K562 (cell line): ENCODE measurements around the gene CCDC18. TPM values are rescaled to one million over a fixed set of nuclear protein-coding genes. Genes with fewer than 3 reads are reported as not detected.
A peak's percentile ranks its signal among the peaks of the same experiment; 100 is the strongest.

Source experiments
- ARID4B ChIP-seq: sonication (generic); formaldehyde crosslinking; IDR thresholded peaks from 2 replicates; pipeline ENCODE4 v1.8.0; 2022; ENCODE audit warnings: mild to moderate bottlenecking, missing genetic modification reagents
- BRD4 ChIP-seq: fragments of 200-600 bp; sonication (generic); IDR thresholded peaks from 2 replicates; pipeline ENCODE4 v1.6.1; 2017; ENCODE audit warnings: inconsistent platforms
- ESRRB ChIP-seq: fragments of 250-450 bp; sonication (Bioruptor Pico); IDR thresholded peaks from 2 replicates; pipeline ENCODE4 v1.5.0; 2020; ENCODE audit warnings: mild to moderate bottlenecking, moderate library complexity, borderline replicate concordance
- HNRNPL ChIP-seq: fragments of 200-400 bp; formaldehyde crosslinking; IDR thresholded peaks from 2 replicates; pipeline ENCODE4 v1.6.1; 2017; ENCODE audit warnings: low read depth, mild to moderate bottlenecking, low read length
- HOXB6 ChIP-seq: fragments of 250-450 bp; sonication (Bioruptor Pico); IDR thresholded peaks from 2 replicates; pipeline ENCODE4 v1.5.1; 2022; ENCODE audit warnings: mild to moderate bottlenecking, borderline replicate concordance
- KLF10 ChIP-seq: fragments of 250-450 bp; sonication (Bioruptor Pico); IDR thresholded peaks from 2 replicates; pipeline ENCODE4 v1.6.1; 2021; ENCODE audit warnings: matching md5 sums
- MTA3 ChIP-seq: fragments of 450-650 bp; formaldehyde crosslinking; IDR thresholded peaks from 2 replicates; pipeline ENCODE4 v1.6.1; 2017; ENCODE audit warnings: mild to moderate bottlenecking, borderline replicate concordance
- NBN ChIP-seq: fragments of 450-650 bp; IDR thresholded peaks from 2 replicates; pipeline ENCODE4 v1.6.1; 2016; ENCODE audit warnings: low read depth, mild to moderate bottlenecking
- NCOR1 ChIP-seq: fragments of 450-650 bp; IDR thresholded peaks from 2 replicates; pipeline ENCODE4 v1.6.1; 2016; ENCODE audit warnings: mild to moderate bottlenecking, moderate library complexity
- SAFB2 ChIP-seq: fragments of 200-400 bp; formaldehyde crosslinking; IDR thresholded peaks from 2 replicates; pipeline ENCODE4 v1.6.1; 2018; ENCODE audit warnings: borderline replicate concordance, low read length, low read depth, moderate library complexity; ENCODE audit not compliant: severe bottlenecking
- TSC22D4 ChIP-seq: fragments of 450-650 bp; IDR thresholded peaks from 2 replicates; pipeline ENCODE4 v1.6.1; 2016; ENCODE audit warnings: missing genetic modification characterization, missing biosample characterization, control low read depth
- WHSC1 ChIP-seq: IDR thresholded peaks from one replicate; pipeline ENCODE4 v1.6.1; 2012; ENCODE audit warnings: low read length, control low read depth, inconsistent platforms
- ZNF384 ChIP-seq: IDR thresholded peaks from 2 replicates; pipeline ENCODE4 v1.6.1; 2012; ENCODE audit warnings: low read depth, low read length, improper control_type of control experiment
- polyA plus RNA-seq, 8 experiments: library from polyadenylated mRNA; depleted of rRNA in 4 of 8; stranded (reverse) in 5 of 8; unstranded in 3 of 8; fragments of >200 nt; fragmentation: Nextera tagmentation in 2 of 8; fragmentation: Illumina TruSeq in 1 of 8; extraction: Ambion mirVana in 2 of 8; extraction: Trizol in 1 of 8; gene quantifications; 2 replicates each; pipeline versions ENCODE4 v1.2.1 to v1.2.3, GENCODE V29; 2011 to 2014; ENCODE audit warnings: inconsistent platforms in 1 of 8, missing spikeins in 1 of 8
- total RNA-seq, 7 experiments: library from RNA; depleted of rRNA in 6 of 7; stranded (reverse); fragments of >200 nt in 6 of 7; fragmentation: Illumina TruSeq in 2 of 7; extraction: Trizol in 2 of 7; gene quantifications; 2 replicates each; pipeline versions ENCODE4 v1.2.1 to v1.2.3, GENCODE V29; 2011 to 2021; ENCODE audit warnings: low replicate concordance in 1 of 7
- TF ChIP-seq, protein P1 (sequence below): fragments of 250-450 bp; sonication (Bioruptor Pico); IDR thresholded peaks from 2 replicates; pipeline ENCODE4 v1.8.0; 2022; ENCODE audit warnings: moderate library complexity, mild to moderate bottlenecking, inconsistent platforms
- TF ChIP-seq, protein P2 (sequence below), 2 experiments: IDR thresholded peaks in 1 of 2; conservative IDR thresholded peaks in 1 of 2; 2 replicates each; pipeline ENCODE4 v1.6.1; 2016; ENCODE audit warnings: low read depth in 2 of 2, mild to moderate bottlenecking in 1 of 2, missing compliant biosample characterization in 1 of 2, missing genetic modification characterization in 1 of 2, moderate library complexity in 1 of 2
- TF ChIP-seq, protein P3 (sequence below): fragments of 450-650 bp; conservative IDR thresholded peaks from 2 replicates; pipeline ENCODE4 v1.6.1; 2016; ENCODE audit warnings: missing genetic modification characterization, low read depth, mild to moderate bottlenecking, missing compliant biosample characterization, moderate library complexity

CCDC18 gene
- total and polyA plus RNA-seq, 9 of the 15 experiments (the other 6 are each of a cell fraction or from before 2014, with no cell fraction given) = 19.5 to 34.2 (median 24.3) TPM

- peak; percentile 45 for TF ChIP-seq ARID4B (CRISPR knock-in tag)
- no peak for TF ChIP-seq BRD4
- TF ChIP-seq, protein P1, sequence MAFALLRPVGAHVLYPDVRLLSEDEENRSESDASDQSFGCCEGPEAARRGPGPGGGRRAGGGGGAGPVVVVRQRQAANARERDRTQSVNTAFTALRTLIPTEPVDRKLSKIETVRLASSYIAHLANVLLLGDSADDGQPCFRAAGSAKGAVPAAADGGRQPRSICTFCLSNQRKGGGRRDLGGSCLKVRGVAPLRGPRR (CRISPR knock-in tag) = no peak
- TF ChIP-seq NBN = peak; percentile 94
- TF ChIP-seq, protein P2, sequence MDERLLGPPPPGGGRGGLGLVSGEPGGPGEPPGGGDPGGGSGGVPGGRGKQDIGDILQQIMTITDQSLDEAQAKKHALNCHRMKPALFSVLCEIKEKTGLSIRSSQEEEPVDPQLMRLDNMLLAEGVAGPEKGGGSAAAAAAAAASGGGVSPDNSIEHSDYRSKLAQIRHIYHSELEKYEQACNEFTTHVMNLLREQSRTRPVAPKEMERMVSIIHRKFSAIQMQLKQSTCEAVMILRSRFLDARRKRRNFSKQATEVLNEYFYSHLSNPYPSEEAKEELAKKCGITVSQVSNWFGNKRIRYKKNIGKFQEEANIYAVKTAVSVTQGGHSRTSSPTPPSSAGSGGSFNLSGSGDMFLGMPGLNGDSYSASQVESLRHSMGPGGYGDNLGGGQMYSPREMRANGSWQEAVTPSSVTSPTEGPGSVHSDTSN (CRISPR knock-in tag; IDR thresholded peaks at IDR 0.05; ENCODE audit: low read depth) = no peak
- TF ChIP-seq, protein P2 (tag; conservative IDR thresholded peaks at IDR 0.05; ENCODE audit: low read depth) = no peak
- no peak for TF ChIP-seq HOXB6 (CRISPR knock-in tag)
- TF ChIP-seq KLF10 (CRISPR knock-in tag) = no peak
- TF ChIP-seq HNRNPL = no peak
- no peak for TF ChIP-seq TSC22D4 (tag)
- TF ChIP-seq ESRRB (CRISPR knock-in tag) = no peak
- TF ChIP-seq, protein P3, sequence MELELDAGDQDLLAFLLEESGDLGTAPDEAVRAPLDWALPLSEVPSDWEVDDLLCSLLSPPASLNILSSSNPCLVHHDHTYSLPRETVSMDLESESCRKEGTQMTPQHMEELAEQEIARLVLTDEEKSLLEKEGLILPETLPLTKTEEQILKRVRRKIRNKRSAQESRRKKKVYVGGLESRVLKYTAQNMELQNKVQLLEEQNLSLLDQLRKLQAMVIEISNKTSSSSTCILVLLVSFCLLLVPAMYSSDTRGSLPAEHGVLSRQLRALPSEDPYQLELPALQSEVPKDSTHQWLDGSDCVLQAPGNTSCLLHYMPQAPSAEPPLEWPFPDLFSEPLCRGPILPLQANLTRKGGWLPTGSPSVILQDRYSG (tag) = no peak
- no peak for TF ChIP-seq NCOR1
- TF ChIP-seq MTA3 = peak; percentile 46; the same call in 1 of the 2 replicates
- TF ChIP-seq ZNF384 = no peak
- TF ChIP-seq SAFB2 = no peak
- no peak for TF ChIP-seq WHSC1
Observed at GRCh38 chr1:93179886-93180722, 420 bp upstream of the CCDC18 start, which contains the start of gene TMED5 (continued).
